Measurements from ENCODE around the gene CCDC184. TPM values are rescaled to one million over a fixed set of nuclear protein-coding genes. Genes with fewer than 3 reads are reported as not detected.
A peak's percentile ranks its signal among the peaks of the same experiment; 100 is the strongest.

Gene CCDC184
- polyA plus RNA-seq, 1 donor from 2014 or later = 35.3 TPM

DNA sequence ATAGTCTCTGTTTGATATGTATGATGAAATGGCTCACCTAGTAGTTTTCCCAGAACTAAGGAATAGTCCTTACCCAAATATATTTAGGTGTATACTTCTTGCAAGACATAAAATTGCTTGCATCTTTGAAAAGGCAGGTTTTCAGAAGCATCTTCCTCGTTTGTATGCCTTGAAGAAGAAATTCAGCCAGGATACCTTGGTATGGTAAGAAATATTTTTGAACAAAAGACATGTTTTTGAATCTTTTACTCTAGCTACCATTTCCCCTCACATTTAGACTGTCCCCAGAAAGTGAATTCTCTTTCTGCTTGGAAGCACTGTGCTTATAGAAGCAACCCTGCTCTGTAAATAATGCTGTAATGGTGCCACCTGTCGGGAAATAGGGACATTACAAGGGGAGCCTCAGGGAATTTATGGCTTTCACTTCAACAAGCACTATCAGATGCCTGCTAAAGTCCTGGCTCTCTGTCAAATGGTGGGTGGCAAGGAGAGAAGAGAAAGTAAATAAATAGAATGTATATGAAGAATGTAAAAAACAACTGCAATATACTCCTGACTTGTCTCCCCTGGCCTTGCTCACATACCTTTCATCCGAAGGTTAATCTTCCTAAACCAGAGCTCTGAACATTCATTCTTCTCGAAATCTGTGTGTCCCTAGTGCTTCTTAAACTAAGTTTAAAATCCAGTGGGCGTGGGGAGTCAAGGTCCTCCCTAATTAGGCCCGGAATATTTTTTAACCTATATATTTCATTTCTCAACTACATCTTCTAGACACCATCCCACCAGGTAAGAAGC is 6.1 kb downstream of the CCDC184 start:
- Histone ChIP-seq H3K4me2 (ENCODE audit: low read length) (no peak overlapping the region), H3K79me2 (replicated peaks; ENCODE audit: insufficient read depth, low read length) (peaks cover 33% of the 10 kb centered on the region), H2AFZ (ENCODE audit: low read depth, low read length) (no peak overlapping the region), H3K27ac (ENCODE audit: low read length) (no peak overlapping the region), H3K4me3 (ENCODE audit: low read length) (peak overlapping the region; percentile 4), H3K9ac (ENCODE audit: low read length) (no peak overlapping the region), H3K9me2 (ENCODE audit: insufficient read depth, low read length) (no peaks in the 10 kb centered on the region), H3K9me3 (ENCODE audit: low read length) (no peaks in the 10 kb centered on the region), H3K36me3 (ENCODE audit: insufficient read depth, low read length) (no peaks in the 10 kb centered on the region), H3K27me3 (ENCODE audit: insufficient read depth, low read depth, low read length) (no peaks in the 10 kb centered on the region), H3F3A (ENCODE audit: insufficient read depth, low read length, poor library complexity, severe bottlenecking) (peaks cover 7% of the 10 kb centered on the region), H4K20me1 (ENCODE audit: insufficient read depth) (no peaks in the 10 kb centered on the region)
- TF ChIP-seq RAD21 (conservative IDR thresholded peaks at IDR 0.05) (peak; percentile 80), SMC3 (conservative IDR thresholded peaks at IDR 0.05; ENCODE audit: poor library complexity) (peak; percentile 75), MXI1 (conservative IDR thresholded peaks at IDR 0.05; ENCODE audit: poor library complexity, severe bottlenecking) (no peak)
- TF ChIP-seq, protein P1, sequence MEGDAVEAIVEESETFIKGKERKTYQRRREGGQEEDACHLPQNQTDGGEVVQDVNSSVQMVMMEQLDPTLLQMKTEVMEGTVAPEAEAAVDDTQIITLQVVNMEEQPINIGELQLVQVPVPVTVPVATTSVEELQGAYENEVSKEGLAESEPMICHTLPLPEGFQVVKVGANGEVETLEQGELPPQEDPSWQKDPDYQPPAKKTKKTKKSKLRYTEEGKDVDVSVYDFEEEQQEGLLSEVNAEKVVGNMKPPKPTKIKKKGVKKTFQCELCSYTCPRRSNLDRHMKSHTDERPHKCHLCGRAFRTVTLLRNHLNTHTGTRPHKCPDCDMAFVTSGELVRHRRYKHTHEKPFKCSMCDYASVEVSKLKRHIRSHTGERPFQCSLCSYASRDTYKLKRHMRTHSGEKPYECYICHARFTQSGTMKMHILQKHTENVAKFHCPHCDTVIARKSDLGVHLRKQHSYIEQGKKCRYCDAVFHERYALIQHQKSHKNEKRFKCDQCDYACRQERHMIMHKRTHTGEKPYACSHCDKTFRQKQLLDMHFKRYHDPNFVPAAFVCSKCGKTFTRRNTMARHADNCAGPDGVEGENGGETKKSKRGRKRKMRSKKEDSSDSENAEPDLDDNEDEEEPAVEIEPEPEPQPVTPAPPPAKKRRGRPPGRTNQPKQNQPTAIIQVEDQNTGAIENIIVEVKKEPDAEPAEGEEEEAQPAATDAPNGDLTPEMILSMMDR (IDR thresholded peaks at IDR 0.05; ENCODE audit: poor library complexity, severe bottlenecking) = peak; percentile 86

DNA sequence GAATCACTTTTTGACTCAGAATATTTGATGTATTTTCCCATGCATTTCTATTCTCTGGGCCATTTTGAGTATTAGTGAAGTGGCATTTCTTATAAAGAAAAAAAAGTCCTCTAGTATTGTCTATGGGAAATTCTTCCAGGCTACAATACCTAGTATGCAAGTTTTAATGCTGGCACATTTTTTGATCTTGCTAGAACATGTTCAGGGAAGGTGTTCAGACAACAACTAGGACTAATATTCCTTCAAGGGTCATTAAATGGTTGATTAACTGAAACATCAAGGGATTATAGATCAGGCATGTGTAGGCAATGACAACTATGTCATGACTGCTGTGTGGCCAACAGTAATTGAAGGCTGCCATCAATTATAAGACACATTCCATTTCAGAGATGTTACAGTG is 7.7 kb downstream of the CCDC184 start:
- Histone ChIP-seq H3K9me3 (ENCODE audit: low read length) (no peaks in the 10 kb centered on the region), H3K79me2 (replicated peaks; ENCODE audit: insufficient read depth, low read length) (peaks cover 17% of the 10 kb centered on the region), H4K20me1 (ENCODE audit: insufficient read depth) (no peaks in the 10 kb centered on the region), H3K4me2 (ENCODE audit: low read length) (no peak overlapping the region), H3F3A (ENCODE audit: insufficient read depth, low read length, poor library complexity, severe bottlenecking) (no peaks in the 10 kb centered on the region), H3K36me3 (ENCODE audit: insufficient read depth, low read length) (no peaks in the 10 kb centered on the region), H3K27ac (ENCODE audit: low read length) (no peak overlapping the region), H2AFZ (ENCODE audit: low read depth, low read length) (no peak overlapping the region), H3K27me3 (ENCODE audit: insufficient read depth, low read depth, low read length) (no peaks in the 10 kb centered on the region), H3K4me3 (ENCODE audit: low read length) (no peak overlapping the region), H3K9me2 (ENCODE audit: insufficient read depth, low read length) (no peaks in the 10 kb centered on the region), H3K9ac (ENCODE audit: low read length) (no peak overlapping the region)
- TF ChIP-seq MXI1 (conservative IDR thresholded peaks at IDR 0.05; ENCODE audit: poor library complexity, severe bottlenecking) (no peak), RAD21 (conservative IDR thresholded peaks at IDR 0.05) (no peak), EZH2 (IDR thresholded peaks at IDR 0.05; ENCODE audit: borderline replicate concordance, insufficient read depth, low read length, poor library complexity, severe bottlenecking) (no peak)
- TF ChIP-seq, protein P2, sequence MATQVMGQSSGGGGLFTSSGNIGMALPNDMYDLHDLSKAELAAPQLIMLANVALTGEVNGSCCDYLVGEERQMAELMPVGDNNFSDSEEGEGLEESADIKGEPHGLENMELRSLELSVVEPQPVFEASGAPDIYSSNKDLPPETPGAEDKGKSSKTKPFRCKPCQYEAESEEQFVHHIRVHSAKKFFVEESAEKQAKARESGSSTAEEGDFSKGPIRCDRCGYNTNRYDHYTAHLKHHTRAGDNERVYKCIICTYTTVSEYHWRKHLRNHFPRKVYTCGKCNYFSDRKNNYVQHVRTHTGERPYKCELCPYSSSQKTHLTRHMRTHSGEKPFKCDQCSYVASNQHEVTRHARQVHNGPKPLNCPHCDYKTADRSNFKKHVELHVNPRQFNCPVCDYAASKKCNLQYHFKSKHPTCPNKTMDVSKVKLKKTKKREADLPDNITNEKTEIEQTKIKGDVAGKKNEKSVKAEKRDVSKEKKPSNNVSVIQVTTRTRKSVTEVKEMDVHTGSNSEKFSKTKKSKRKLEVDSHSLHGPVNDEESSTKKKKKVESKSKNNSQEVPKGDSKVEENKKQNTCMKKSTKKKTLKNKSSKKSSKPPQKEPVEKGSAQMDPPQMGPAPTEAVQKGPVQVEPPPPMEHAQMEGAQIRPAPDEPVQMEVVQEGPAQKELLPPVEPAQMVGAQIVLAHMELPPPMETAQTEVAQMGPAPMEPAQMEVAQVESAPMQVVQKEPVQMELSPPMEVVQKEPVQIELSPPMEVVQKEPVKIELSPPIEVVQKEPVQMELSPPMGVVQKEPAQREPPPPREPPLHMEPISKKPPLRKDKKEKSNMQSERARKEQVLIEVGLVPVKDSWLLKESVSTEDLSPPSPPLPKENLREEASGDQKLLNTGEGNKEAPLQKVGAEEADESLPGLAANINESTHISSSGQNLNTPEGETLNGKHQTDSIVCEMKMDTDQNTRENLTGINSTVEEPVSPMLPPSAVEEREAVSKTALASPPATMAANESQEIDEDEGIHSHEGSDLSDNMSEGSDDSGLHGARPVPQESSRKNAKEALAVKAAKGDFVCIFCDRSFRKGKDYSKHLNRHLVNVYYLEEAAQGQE (IDR thresholded peaks at IDR 0.05; ENCODE audit: borderline replicate concordance) = no peak

DNA sequence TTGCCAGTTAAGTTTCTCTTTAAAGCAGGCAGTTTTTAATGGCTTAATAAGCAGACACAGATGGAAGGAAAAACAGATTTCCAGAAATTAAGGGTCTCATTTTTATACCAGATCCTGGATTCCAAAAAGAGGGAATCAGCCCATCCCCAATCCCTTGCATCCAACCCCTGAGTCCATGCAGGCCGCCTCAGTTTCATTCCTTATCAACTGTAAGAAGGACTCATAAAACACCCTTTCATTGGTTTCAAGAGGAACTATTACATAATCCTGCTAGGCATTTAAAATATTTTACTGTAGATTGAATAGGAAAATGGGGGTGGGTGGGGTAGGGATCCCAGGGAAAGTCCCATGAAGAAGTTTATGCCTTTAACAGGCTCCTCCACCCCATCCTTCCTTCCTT is 9.4 kb downstream of the CCDC184 start:
- Histone ChIP-seq H4K20me1 (ENCODE audit: insufficient read depth) (no peaks in the 10 kb centered on the region), H3K36me3 (ENCODE audit: insufficient read depth, low read length) (no peaks in the 10 kb centered on the region), H3K27me3 (ENCODE audit: insufficient read depth, low read depth, low read length) (no peaks in the 10 kb centered on the region), H3K9me3 (ENCODE audit: low read length) (no peaks in the 10 kb centered on the region), H3K9ac (ENCODE audit: low read length) (no peak overlapping the region), H3K79me2 (replicated peaks; ENCODE audit: insufficient read depth, low read length) (no peaks in the 10 kb centered on the region), H3K9me2 (ENCODE audit: insufficient read depth, low read length) (no peaks in the 10 kb centered on the region), H2AFZ (ENCODE audit: low read depth, low read length) (no peak overlapping the region), H3K4me2 (ENCODE audit: low read length) (no peak overlapping the region), H3K4me3 (ENCODE audit: low read length) (no peak overlapping the region), H3K27ac (ENCODE audit: low read length) (no peak overlapping the region), H3F3A (ENCODE audit: insufficient read depth, low read length, poor library complexity, severe bottlenecking) (no peaks in the 10 kb centered on the region)
- no peak for TF ChIP-seq POLR2AphosphoS5 (IDR thresholded peaks at IDR 0.05)
- TF ChIP-seq EZH2 (IDR thresholded peaks at IDR 0.05; ENCODE audit: borderline replicate concordance, insufficient read depth, low read length, poor library complexity, severe bottlenecking) = no peak
- TF ChIP-seq, protein P2 (IDR thresholded peaks at IDR 0.05; ENCODE audit: borderline replicate concordance) = no peak
- TF ChIP-seq, protein P1 (IDR thresholded peaks at IDR 0.05; ENCODE audit: poor library complexity, severe bottlenecking) = no peak
- no peak for TF ChIP-seq EP300 (conservative IDR thresholded peaks at IDR 0.05; ENCODE audit: poor library complexity, severe bottlenecking)
- TF ChIP-seq TAF1 (IDR thresholded peaks at IDR 0.05; ENCODE audit: low read depth) = no peak
- no peak for TF ChIP-seq MXI1 (conservative IDR thresholded peaks at IDR 0.05; ENCODE audit: poor library complexity, severe bottlenecking)
- TF ChIP-seq SMC3 (conservative IDR thresholded peaks at IDR 0.05; ENCODE audit: poor library complexity) = no peak
- TF ChIP-seq RAD21 (conservative IDR thresholded peaks at IDR 0.05) = no peak
